PC-3 (cell line): Measurements from ENCODE around the gene TBX15. TPM values are rescaled to one million over a fixed set of nuclear protein-coding genes. Genes with fewer than 3 reads are reported as not detected.

ENCODE experiments used
- ATAC-seq: fragments of 200-7000 bp; cut with Tn5 transposase; 2 replicates; pipeline ENCODE4 v1.9.1; 2020; ENCODE audit warnings: mild to moderate bottlenecking, moderate library complexity
- BruUV-seq: library from RNA; stranded (reverse); fragments of 400-500 nt; replicated peaks from 2 replicates; lab custom pipeline; 2021; lab: Mats Ljungman, UMichigan
- CTCF ChIA-PET: fragments of 300-600 bp; sonication (Branson Sonifier 250); formaldehyde crosslinking; loops from one replicate; lab custom pipeline; 2022; ENCODE audit warnings: antibody characterized with exemption; lab: Charles Lee
- POLR2A ChIA-PET: fragments of 300-600 bp; sonication (Branson Sonifier 250); formaldehyde crosslinking; loops from one replicate; lab custom pipeline; 2022; ENCODE audit warnings: antibody characterized with exemption; ENCODE audit not compliant: unreplicated experiment; lab: Charles Lee
- DNase-seq: peaks from one replicate; pipeline ENCODE4 v3.0.0-alpha.2; 2015
- H2AFZ ChIP-seq: fragments of 300-600 bp; sonication (generic); 2 replicates; pipeline ENCODE4 v1.6.0; 2016; ENCODE audit warnings: antibody characterized with exemption, low read length
- H3F3A ChIP-seq: fragments of 300-600 bp; sonication (generic); one replicate; pipeline ENCODE4 v1.6.0; 2017; ENCODE audit warnings: antibody characterized with exemption, low read length, control low read depth, mild to moderate bottlenecking; ENCODE audit not compliant: unreplicated experiment
- H3K27ac ChIP-seq: fragments of 300-600 bp; sonication (generic); 2 replicates; pipeline ENCODE4 v1.5.1; 2016; ENCODE audit warnings: mild to moderate bottlenecking, low read length
- H3K27me3 ChIP-seq: fragments of 300-600 bp; sonication (generic); 2 replicates; pipeline ENCODE4 v1.6.1; 2016; ENCODE audit warnings: low read length, mixed read lengths
- H3K36me3 ChIP-seq: fragments of 300-600 bp; sonication (generic); 2 replicates; pipeline ENCODE4 v1.6.1; 2016; ENCODE audit warnings: low read depth, mixed run types, low read length, mixed read lengths
- H3K4me1 ChIP-seq: fragments of 300-600 bp; sonication (generic); 2 replicates; pipeline ENCODE4 v1.5.1; 2016; ENCODE audit warnings: low read length; ENCODE audit not compliant: insufficient read depth
- H3K4me2 ChIP-seq: fragments of 300-600 bp; sonication (generic); 2 replicates; pipeline ENCODE4 v1.6.0; 2016; ENCODE audit warnings: low read length
- H3K4me3 ChIP-seq: fragments of 300-600 bp; sonication (generic); 2 replicates; pipeline ENCODE4 v1.5.1; 2016; ENCODE audit warnings: mild to moderate bottlenecking, low read length, mixed read lengths
- H3K79me2 ChIP-seq: fragments of 300-600 bp; sonication (generic); 2 replicates; pipeline ENCODE4 v1.6.1; 2017; ENCODE audit warnings: low read length, mixed read lengths
- H3K9ac ChIP-seq: fragments of 300-600 bp; sonication (generic); 2 replicates; pipeline ENCODE4 v1.6.0; 2016; ENCODE audit warnings: mild to moderate bottlenecking, low read length
- H3K9me2 ChIP-seq: fragments of 300-600 bp; sonication (generic); replicated peaks from 2 replicates; pipeline ENCODE4 v1.6.1; 2016; ENCODE audit warnings: mixed run types, low read length, mixed read lengths
- H3K9me3 ChIP-seq: fragments of 300-600 bp; sonication (generic); 2 replicates; pipeline ENCODE4 v1.6.1; 2016; ENCODE audit warnings: low read length, mixed read lengths
- H4K20me1 ChIP-seq: fragments of 300-600 bp; sonication (generic); 2 replicates; pipeline ENCODE4 v1.6.1; 2016; ENCODE audit warnings: low read length, mixed read lengths
- EZH2 ChIP-seq: fragments of 300-600 bp; sonication (generic); IDR thresholded peaks from one replicate; pipeline ENCODE4 v1.6.1; 2017; ENCODE audit warnings: antibody characterized with exemption, mild to moderate bottlenecking, low read length; ENCODE audit not compliant: unreplicated experiment
- EZH2phosphoT487 ChIP-seq: fragments of 300-600 bp; sonication (generic); IDR thresholded peaks from 2 replicates; pipeline ENCODE4 v1.6.1; 2018; ENCODE audit warnings: mild to moderate bottlenecking, antibody characterized with exemption, low read length, borderline replicate concordance
- intact Hi-C: fragments of 100-400 bp; cut with micrococcal nuclease; formaldehyde crosslinking; loops from 2 replicates; pipeline ENCODE4 v1.9.0; 2023
- total RNA-seq: library from RNA; depleted of rRNA; stranded (reverse); fragments of >200 nt; gene quantifications from 2 replicates; pipeline ENCODE4 v1.2.3, GENCODE V29; 2014
- TF ChIP-seq, protein P1 (sequence below): fragments of 300-600 bp; sonication (generic); conservative IDR thresholded peaks from 2 replicates; pipeline ENCODE4 v1.5.1; 2017; ENCODE audit warnings: antibody characterized with exemption, low read depth, mild to moderate bottlenecking, low read length

The TBX15 gene
- total RNA-seq, 1 experiment from 2014 or later = 0.58 TPM

DNA sequence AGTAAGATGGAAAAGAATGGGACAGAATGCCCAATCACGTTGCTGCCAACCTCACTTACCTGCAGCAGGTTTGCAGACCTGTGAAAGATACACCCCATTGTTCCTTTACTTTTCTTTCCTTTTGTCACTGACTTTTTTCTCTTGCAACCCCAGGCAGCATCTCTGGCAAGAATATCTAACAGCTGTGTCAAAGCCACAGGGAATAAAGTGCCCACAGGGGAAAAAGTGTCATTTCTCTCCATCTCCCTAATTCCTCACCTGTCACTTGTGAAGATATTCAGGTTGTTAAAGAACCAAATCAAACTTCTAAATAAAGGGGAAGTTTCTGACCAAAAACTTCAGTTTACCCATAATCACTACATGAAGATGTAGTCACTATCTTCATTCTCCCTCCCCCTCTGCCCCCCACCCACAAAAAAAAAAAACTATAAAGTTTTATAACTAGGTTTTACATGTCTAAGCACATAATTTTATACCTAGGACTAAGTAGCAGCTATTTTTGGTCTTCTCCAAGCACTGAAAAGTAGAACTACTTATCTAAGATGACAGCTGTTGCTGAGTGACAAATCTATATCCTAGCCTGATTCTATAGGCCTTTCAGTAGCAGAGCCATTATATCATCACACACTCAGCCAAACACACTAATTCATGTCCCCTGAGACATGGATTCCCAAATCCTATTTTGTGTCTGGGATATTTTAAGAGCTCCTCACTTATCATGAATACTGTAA is 54.9 kb downstream of the TBX15 start:
- ChIA-PET POLR2A (no interaction called here), CTCF (no interaction called here)
- H3K36me3 ChIP-seq = no peaks in the 10 kb centered on the region
- BruUV-seq = no TSS peak
- no peak overlapping the region for H3K4me3 ChIP-seq
- H3K27ac ChIP-seq = no peak overlapping the region
- H3K4me1 ChIP-seq = no peaks in the 10 kb centered on the region
- TF ChIP-seq, protein P1, sequence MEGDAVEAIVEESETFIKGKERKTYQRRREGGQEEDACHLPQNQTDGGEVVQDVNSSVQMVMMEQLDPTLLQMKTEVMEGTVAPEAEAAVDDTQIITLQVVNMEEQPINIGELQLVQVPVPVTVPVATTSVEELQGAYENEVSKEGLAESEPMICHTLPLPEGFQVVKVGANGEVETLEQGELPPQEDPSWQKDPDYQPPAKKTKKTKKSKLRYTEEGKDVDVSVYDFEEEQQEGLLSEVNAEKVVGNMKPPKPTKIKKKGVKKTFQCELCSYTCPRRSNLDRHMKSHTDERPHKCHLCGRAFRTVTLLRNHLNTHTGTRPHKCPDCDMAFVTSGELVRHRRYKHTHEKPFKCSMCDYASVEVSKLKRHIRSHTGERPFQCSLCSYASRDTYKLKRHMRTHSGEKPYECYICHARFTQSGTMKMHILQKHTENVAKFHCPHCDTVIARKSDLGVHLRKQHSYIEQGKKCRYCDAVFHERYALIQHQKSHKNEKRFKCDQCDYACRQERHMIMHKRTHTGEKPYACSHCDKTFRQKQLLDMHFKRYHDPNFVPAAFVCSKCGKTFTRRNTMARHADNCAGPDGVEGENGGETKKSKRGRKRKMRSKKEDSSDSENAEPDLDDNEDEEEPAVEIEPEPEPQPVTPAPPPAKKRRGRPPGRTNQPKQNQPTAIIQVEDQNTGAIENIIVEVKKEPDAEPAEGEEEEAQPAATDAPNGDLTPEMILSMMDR = no peak
- TF ChIP-seq EZH2 (no peak), EZH2phosphoT487 (no peak)
- DNase-seq (no peak), ATAC-seq (no peak)
- H3K79me2 ChIP-seq = no peaks in the 10 kb centered on the region
- no peaks in the 10 kb centered on the region for H3F3A ChIP-seq
- no peak overlapping the region for H3K4me2 ChIP-seq
- no peak overlapping the region for H2AFZ ChIP-seq
- no peaks in the 10 kb centered on the region for H3K9me3 ChIP-seq
- peaks cover 3% of the 10 kb centered on the region; the same call in 1 of the 2 replicates for H3K27me3 ChIP-seq
- intact Hi-C loops = no loop called here
- H3K9ac ChIP-seq = no peak overlapping the region
- no peaks in the 10 kb centered on the region for H4K20me1 ChIP-seq
- H3K9me2 ChIP-seq = no peaks in the 10 kb centered on the region

DNA sequence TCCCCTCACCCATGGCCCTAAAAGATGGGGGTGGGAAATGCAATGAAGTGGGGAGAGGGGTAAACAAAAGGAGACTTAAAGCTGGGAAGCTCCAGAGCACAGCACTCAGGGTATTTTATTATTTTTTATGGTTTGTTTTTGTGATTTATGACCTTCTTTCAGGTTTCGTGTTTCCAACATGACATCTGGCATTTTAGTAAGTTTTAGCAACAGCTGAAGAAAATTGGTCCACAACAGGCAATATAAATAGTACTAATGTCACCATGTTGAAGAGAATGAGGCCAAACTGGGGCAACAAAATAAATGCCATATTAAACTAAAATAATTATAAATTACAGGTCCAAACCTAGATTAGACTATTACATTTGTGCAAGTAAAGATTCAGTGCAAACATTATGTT is 56.3 kb downstream of the TBX15 start:
- no peaks in the 10 kb centered on the region for H3K79me2 ChIP-seq
- no peaks in the 10 kb centered on the region for H3K27me3 ChIP-seq
- intact Hi-C loops = no loop called here
- H4K20me1 ChIP-seq = no peaks in the 10 kb centered on the region
- ChIA-PET CTCF (no interaction called here), POLR2A (no interaction called here)
- BruUV-seq = no TSS peak
- H3K27ac ChIP-seq = no peak overlapping the region
- no peak overlapping the region for H2AFZ ChIP-seq
- TF ChIP-seq EZH2 (no peak), EZH2phosphoT487 (no peak)
- TF ChIP-seq, protein P1 = no peak
- H3K9me3 ChIP-seq = no peaks in the 10 kb centered on the region
- H3F3A ChIP-seq = no peaks in the 10 kb centered on the region
- H3K4me3 ChIP-seq = no peak overlapping the region
- H3K4me1 ChIP-seq = 0 out of 2 replicates have a peak, but pooled peaks cover 3% of the 10 kb centered on the region
- ATAC-seq (no peak), DNase-seq (no peak)
- H3K9me2 ChIP-seq = no peaks in the 10 kb centered on the region
- no peak overlapping the region for H3K9ac ChIP-seq
- no peaks in the 10 kb centered on the region for H3K36me3 ChIP-seq
- H3K4me2 ChIP-seq = no peak overlapping the region
